GM12801 (cell line): ENCODE results near the gene TBC1D22A.

Experiments
- TF ChIP-seq, protein P1 (sequence below): IDR thresholded peaks from one replicate; pipeline ENCODE4 v1.5.1; 2011; ENCODE audit warnings: control low read depth; ENCODE audit not compliant: insufficient read length; ENCODE audit errors: extremely low read depth

The TBC1D22A gene

GRCh38 chr22:47000256-47000655 lies 237.8 kb downstream of the TBC1D22A start:
- TF ChIP-seq, protein P1, sequence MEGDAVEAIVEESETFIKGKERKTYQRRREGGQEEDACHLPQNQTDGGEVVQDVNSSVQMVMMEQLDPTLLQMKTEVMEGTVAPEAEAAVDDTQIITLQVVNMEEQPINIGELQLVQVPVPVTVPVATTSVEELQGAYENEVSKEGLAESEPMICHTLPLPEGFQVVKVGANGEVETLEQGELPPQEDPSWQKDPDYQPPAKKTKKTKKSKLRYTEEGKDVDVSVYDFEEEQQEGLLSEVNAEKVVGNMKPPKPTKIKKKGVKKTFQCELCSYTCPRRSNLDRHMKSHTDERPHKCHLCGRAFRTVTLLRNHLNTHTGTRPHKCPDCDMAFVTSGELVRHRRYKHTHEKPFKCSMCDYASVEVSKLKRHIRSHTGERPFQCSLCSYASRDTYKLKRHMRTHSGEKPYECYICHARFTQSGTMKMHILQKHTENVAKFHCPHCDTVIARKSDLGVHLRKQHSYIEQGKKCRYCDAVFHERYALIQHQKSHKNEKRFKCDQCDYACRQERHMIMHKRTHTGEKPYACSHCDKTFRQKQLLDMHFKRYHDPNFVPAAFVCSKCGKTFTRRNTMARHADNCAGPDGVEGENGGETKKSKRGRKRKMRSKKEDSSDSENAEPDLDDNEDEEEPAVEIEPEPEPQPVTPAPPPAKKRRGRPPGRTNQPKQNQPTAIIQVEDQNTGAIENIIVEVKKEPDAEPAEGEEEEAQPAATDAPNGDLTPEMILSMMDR = no peak

- TF ChIP-seq, protein P1 = no peak
These were observed 238.4 kb downstream of the TBC1D22A start for GRCh38 chr22:47000888-47001287.

GRCh38 chr22:47001288-47001687 lies 238.8 kb downstream of the TBC1D22A start:
- TF ChIP-seq, protein P1 = no peak

DNA sequence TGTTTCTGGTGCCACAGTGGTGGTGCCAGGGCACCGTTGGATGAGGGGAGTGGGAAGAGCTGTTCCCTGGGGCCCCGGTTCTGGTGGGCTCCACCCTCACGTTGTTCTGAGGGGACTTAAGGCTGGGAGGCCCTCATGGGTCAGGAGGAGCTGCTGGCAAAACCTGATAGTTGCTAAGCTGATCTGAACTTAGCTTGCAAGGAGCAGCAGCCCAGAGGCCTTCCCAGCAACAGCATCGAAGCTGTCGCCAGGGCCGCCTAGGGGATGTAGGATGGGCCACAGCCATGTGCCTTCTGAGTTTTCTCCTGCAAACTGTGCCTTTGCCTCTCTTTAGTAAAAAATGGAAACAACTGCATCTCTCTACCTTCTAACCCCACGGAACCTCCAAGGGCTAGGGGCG lies 240.2 kb downstream of the TBC1D22A start:
- TF ChIP-seq, protein P1 = no peak

- TF ChIP-seq, protein P1 = no peak
These were observed 243.3 kb downstream of the TBC1D22A start for GRCh38 chr22:47005506-47006408.

DNA sequence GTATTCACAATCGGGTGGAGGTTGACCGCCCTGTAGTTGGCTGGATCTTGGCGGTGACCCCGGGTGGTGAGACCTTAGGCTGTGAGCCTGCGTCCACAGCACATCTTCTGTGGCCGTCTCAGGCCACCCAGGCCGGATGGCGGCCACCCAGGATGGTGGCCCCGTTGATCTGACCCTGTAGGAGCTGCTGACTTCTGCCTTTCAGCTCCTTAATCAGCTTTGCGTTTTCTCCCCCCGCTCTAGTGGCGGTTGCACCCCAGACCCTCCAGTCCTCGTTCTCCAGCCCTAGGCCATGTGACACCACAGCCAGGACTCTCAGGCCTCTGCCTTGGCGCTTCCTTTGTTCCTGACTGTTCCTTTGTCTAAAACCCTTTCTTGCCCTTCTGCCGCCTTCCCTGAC lies 244.0 kb downstream of the TBC1D22A start:
- TF ChIP-seq, protein P1 = no peak

DNA sequence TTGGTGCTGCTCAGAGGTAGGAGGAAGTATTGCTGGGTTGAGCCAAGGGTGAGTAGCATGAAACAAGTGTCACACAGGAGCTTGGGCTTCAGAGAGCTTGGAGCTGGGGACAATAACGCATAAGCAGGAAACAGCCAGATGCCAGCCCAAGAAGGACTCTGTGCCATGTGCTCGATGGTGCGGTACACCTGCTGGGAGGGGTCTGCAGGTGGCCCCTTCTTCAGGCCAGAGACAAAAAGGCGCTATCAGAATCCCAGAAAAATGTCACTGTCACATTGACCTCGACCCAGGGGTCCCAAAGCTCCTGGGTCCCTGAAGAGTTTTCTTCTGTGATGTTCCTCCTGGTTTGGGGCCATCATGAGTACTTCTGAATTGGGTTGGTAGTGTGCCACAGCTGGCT lies 244.4 kb downstream of the TBC1D22A start:
- TF ChIP-seq, protein P1 = no peak
